Glomerular endothelial cell (primary cell): ENCODE measurements around the gene ARID5A. TPM values are rescaled to one million over a fixed set of nuclear protein-coding genes. Genes with fewer than 3 reads are reported as not detected.

Experiments used
- DNase-seq: peaks from one replicate; pipeline ENCODE4 v3.0.0-alpha.2; 2011; ENCODE audit warnings: low read depth, low spot score; ENCODE audit errors: extremely low read depth
- total RNA-seq: library from RNA; depleted of rRNA; stranded (reverse); fragments of >200 nt; gene quantifications from 2 replicates; pipeline ENCODE4 v1.2.3, GENCODE V29; 2015

The ARID5A gene
- total RNA-seq, 1 donor from 2014 or later = 20.5 TPM

DNA sequence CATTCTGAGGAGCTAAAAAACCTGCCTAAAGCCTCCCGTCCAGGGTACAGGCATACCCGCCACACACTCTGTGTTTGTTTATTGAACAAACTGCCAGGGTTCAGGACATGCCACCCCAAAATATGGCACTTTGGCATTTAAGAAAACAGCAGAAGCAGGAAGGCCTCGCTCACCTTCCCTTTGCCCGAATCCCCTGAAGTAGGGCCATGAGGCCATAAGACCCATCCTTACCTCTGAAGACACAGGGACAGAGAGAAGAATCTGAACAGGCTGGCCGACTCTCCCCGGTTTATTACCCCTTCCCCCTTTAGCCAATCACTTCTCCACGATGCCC, 29.7 kb upstream of the ARID5A start:
- DNase-seq = no peak

- no peak for DNase-seq
These were observed 28.5 kb upstream of the ARID5A start for GRCh38 chr2:96507957-96508520.

DNA sequence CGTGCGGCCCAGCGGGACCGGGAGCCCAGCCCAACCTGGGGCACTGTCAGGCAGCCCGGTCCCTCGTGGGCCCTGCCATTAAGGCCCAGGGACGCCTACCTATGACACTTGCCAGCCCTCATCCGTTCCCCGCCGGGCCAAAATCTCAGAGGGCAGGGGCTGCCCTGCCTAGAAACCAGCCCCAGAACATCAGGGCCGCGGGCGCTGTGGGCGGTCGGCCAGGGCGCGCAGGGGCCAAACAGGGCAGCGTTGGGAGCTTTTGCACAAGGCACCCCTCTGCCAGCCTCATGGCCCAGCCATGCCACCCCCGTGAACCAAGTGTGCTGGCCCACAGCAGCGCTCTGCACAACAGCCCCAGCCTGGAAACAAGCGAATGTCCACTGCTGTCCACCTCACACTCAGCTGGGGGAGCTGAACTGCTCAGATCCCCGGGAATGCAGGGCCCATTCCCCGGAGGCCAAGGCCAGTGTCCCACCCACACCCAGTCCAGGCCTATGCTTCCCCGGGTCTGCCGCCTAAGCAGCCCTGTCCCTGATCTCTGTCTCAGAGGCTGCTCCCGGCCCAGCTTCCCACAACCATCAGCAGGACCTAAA, 27.9 kb upstream of the ARID5A start:
- no peak for DNase-seq

DNA sequence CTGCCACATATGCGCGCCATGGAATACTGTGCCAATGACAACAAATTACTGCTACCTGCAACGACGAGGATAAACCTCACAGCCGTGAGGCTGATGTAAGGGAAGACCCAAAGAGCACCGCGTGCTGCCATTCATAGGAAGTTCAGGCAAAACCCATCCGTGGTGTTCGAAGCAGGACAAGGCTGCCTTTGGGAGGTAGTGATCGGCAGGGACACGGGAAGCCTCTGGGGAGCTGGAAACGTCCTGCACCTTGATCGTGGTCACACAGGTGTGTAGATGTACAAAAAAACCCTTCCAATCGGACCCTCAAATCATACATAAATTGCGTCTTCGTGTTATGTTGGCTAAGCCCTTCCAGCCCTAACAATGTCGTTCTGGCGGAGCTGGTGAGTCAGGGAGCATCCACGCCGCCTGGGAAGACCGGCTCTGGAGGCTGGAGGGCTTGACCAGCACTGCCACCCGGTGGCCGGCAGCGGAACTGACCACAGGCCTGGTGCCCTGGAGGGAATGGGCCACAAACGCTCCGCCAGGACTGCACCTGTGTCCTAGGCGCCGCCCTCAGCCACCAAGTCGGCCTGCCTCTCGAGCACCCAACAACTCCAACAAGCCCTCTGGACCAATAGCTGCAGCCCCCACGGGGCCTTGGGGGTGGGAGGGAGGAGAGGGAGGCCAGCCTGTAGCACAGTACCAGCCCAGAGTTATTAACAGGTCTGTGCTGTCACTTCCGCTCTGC, 27.3 kb upstream of the ARID5A start:
- no peak for DNase-seq

- DNase-seq = no peak
These were observed 26.7 kb upstream of the ARID5A start for GRCh38 chr2:96509847-96510230.

GRCh38 chr2:96510931-96511595, 25.5 kb upstream of the ARID5A start:
- no peak for DNase-seq

DNA sequence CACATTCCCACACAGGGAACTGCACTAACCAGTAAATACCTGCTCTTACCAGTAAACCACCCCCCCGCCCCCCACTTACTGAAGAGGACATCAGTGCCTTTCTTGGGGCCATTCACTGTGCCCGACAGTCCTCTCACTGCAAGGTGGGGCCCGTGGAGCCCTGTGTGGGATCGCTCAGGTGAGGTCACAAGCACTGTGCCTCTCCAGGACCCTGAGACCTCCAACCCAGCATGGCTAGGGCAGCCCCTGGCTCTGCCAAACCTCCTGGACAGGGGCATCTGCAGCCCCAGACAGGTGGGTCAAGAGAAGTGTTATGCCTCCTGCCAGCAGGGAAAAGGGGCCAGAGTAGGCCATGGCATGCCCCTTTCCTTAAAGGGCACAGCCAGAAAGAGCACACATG, 24.7 kb upstream of the ARID5A start:
- DNase-seq = no peak

GRCh38 chr2:96512341-96512740, 24.2 kb upstream of the ARID5A start:
- DNase-seq = no peak

GRCh38 chr2:96514521-96514920, 22.0 kb upstream of the ARID5A start:
- no peak for DNase-seq

GRCh38 chr2:96517079-96517478, 19.5 kb upstream of the ARID5A start:
- no peak for DNase-seq

DNA sequence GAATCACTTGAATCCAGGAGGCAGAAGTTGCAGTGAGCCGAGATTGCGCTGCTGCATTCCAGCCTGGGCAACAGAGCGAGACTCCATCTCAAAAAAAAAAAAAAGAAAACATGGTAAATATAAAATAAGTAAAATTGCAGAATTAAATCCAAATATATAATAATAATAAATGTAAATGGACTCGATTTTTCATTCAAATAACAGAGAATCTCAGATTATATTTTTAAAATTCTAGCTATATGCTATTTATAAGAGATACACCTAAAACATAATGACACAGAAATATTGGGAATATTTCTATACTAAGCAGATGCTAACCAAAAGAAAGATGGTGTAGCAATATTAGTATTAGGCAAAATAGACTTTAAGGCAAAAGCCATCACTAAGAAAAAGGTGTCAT, 16.3 kb upstream of the ARID5A start:
- no peak for DNase-seq

- DNase-seq = no peak
These were observed 15.9 kb upstream of the ARID5A start for GRCh38 chr2:96520697-96521096.

- no peak for DNase-seq
These were observed 15.3 kb upstream of the ARID5A start for GRCh38 chr2:96521219-96521618.

DNA sequence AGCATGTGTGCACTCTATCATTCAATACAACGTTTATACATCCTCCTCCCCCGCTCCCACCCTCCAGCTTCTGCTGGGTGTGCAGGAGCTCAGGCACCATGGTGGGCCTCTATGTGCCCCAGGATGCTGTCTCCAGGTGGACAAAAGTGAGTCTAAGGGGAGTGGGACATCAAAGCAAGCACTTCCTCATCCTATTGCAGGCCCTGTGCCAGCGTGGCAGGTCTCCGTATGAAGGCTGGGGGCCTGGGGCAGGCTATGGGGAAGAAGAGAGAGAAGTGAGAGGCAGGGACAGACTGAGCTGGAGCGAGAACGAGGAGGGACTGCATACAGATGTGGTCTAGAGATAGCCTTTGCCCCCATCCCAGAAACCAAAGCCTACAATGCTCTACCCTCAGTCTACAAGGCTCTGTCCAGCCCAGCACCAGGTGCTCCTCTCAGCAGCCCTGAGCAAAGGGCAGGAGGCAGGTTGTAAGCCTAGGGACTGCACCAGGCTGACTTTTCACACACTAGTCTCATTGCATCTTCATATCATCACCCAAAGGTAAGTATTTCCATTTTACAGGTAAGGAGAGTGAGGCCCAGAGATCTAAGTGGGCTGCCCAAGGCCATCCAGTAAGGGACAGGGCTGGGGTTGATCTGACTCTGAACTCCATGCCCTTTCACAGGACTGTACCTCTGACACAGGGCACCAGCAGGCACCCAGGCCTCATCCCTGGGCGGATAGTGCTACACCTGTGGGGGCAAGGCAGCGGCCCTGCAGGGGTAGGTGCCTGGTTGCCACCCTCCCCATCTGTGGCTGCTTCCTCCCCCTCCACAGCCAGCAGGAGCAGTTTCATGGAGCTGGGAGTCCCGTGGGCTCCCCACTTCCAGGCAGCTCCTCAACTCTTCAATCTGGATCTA, 14.0 kb upstream of the ARID5A start:
- no peak for DNase-seq

DNA sequence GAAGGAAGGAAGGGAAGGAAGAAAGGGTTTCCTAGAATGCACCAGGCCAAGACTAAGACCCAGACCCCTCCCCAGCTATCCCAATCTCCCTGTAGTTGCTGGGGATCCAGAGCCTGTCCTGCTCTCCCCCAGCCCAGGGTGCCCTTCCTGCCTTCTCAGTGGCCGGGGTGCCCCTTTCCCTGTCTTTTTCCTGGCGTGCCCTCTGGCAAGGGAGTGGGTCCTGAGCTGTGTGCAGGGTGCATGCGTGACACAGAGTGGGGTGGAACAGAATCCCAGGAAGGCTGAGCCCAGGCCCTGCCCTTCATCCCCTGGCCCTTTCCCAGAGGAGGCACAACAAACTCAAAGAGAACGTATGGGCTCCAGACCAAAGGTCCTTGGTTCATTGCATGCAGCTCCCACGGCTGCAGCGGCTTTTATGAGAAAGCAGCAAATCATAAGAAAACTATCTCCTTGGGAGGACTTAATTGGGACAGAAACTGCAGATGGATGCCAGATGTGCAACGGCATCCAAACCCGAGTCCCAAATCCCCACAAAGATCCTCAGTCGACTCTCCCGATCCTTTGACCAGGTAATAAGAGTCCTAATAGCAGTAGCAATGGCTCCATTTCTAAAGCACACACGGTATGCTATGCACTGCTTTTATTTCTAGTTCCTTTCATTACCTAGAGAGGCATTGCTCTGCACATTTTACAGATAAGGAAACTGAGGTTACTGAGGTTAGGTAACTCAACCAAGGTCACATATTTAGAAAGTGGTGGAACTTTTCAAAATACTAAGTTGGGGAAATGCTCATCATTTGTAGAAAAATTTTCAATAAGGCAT, 12.7 kb upstream of the ARID5A start:
- DNase-seq = no peak

DNA sequence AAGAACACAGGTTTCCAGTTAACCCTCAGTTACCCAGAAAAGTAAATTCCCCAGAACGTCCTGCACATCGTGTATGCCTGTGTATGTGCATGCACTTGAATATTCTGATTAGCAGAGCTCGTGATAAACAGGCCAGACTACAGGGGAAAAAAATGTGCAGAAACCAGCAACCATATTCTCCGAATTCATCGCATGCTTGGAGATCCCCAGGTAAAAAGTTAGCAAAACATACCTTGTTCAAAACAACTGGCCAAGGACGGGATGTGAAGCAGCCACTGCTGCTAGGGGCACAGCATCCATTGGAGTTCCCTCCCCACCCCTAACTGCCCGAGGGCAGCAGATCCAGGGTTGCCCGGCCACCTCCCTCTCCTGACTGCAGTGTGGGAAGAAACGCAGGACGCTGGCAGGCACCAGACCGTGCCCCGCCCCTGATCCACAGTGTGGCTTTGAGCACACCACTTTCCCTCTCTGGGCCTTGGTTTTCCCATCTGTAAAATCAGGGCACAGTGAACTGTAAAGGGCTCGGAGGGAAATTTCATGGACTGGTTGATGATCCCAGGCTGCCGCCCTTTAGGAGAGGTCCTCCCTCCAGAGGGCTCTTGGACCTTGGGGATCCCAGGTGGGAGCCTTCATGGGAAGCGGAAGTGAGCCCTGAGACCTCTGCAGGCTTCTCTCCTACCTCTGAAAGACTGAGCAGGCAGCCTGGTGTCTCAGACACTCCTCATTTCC, 11.9 kb upstream of the ARID5A start:
- no peak for DNase-seq

GRCh38 chr2:96525211-96525507, 11.4 kb upstream of the ARID5A start:
- no peak for DNase-seq

DNA sequence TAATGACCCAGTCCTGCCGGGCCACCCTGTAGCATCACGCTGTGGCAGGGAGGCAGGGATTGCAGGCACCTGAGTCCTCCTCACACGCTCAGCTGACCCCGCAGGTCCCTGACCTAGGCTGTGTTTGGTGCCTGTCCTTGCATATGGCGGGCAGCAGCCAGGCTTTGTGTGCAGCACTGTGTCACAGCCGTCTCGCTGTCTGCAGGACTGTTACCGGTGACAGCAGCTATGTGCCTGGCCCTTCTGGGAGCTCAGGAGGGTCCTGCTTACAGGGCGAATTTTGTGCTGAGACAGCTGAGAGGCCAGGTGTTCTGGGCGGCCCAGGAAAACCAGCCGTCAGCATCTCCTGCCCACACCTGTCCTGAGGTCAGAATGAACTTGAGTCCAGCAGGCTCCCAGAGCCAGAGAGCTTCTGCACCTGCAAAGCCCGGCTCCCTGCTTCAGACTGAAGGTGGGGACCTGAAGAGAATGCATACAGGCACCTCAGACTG, 10.4 kb upstream of the ARID5A start:
- no peak for DNase-seq

DNA sequence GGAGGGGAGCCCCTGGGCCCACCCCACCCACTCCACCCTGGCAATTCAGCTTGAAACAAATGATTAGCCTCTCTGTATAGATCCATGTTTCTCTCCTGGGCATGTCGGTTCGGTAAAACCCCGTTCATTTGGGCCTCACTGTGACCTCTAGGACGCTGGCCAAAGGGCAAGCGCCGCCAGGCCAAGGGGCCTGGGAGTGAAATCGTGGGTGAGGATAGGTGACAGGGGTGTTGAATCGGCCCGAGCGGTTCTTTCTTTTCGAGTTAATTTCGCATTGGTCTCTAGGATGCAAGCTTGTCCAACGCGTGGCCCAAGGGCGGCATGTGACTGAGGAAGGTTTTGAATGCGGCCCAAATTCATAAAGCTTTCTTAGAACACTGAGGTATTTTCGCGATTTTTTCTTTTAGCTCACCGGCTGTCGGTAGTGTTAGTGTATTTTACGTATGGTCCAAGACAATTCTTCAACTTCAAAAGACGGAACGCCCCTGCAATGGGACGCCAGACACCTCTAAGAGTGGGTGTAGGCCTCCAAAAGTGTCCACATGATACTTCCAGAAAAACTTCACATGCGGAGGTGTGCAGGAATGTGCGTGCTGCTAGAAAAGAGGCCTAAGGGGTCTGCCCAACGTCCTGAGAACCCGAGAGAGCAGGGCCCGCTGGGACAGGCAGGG, 9.8 kb upstream of the ARID5A start:
- no peak for DNase-seq
